HepG2 (cell line): ENCODE data around the gene FAM221A. TPM values are rescaled to one million over a fixed set of nuclear protein-coding genes. Genes with fewer than 3 reads are reported as not detected.
A peak's percentile ranks its signal among the peaks of the same experiment; 100 is the strongest.

ENCODE experiments used
- BATF2 ChIP-seq: sonication (generic); formaldehyde crosslinking; IDR thresholded peaks from 2 replicates; pipeline ENCODE4 v1.8.0; 2022; ENCODE audit warnings: mild to moderate bottlenecking, missing genetic modification reagents, moderate library complexity
- CAMTA2 ChIP-seq: sonication (generic); formaldehyde crosslinking; IDR thresholded peaks from 2 replicates; pipeline ENCODE4 v1.4.0; 2020; ENCODE audit warnings: mild to moderate bottlenecking, missing genetic modification reagents, borderline replicate concordance
- EED ChIP-seq: sonication (generic); formaldehyde crosslinking; IDR thresholded peaks from 2 replicates; pipeline ENCODE4 v1.5.0; 2020; ENCODE audit warnings: mild to moderate bottlenecking, missing genetic modification reagents
- ELF1 ChIP-seq: sonication (generic); formaldehyde crosslinking; IDR thresholded peaks from 2 replicates; pipeline ENCODE4 v1.4.0; 2020; ENCODE audit warnings: missing genetic modification reagents
- FIP1L1 ChIP-seq: fragments of 200-400 bp; formaldehyde crosslinking; IDR thresholded peaks from 2 replicates; pipeline ENCODE4 v1.6.1; 2018; ENCODE audit warnings: low read depth, mild to moderate bottlenecking, low read length, moderate library complexity, borderline replicate concordance; ENCODE audit not compliant: insufficient read depth
- GZF1 ChIP-seq: sonication (generic); formaldehyde crosslinking; IDR thresholded peaks from 2 replicates; pipeline ENCODE4 v1.5.1; 2020; ENCODE audit warnings: mild to moderate bottlenecking, missing genetic modification reagents
- HINFP ChIP-seq: sonication (generic); formaldehyde crosslinking; IDR thresholded peaks from 2 replicates; pipeline ENCODE4 v1.4.0; 2020; ENCODE audit warnings: low read depth, mild to moderate bottlenecking, missing genetic modification reagents
- HNF1B ChIP-seq: sonication (generic); formaldehyde crosslinking; IDR thresholded peaks from 2 replicates; pipeline ENCODE4 v1.5.1; 2020; ENCODE audit warnings: mild to moderate bottlenecking, moderate library complexity, missing genetic modification reagents
- ISX ChIP-seq: sonication (generic); formaldehyde crosslinking; conservative IDR thresholded peaks from 2 replicates; pipeline ENCODE4 v1.5.0; 2020; ENCODE audit warnings: missing genetic modification reagents
- MXD3 ChIP-seq: IDR thresholded peaks from 2 replicates; pipeline ENCODE4 v1.6.1; 2016; ENCODE audit warnings: mild to moderate bottlenecking, missing biosample characterization, missing genetic modification reagents
- NFIB ChIP-seq: sonication (generic); formaldehyde crosslinking; IDR thresholded peaks from 2 replicates; pipeline ENCODE4 v1.9.0; 2021; ENCODE audit warnings: missing genetic modification reagents, mild to moderate bottlenecking, borderline replicate concordance
- PHF20 ChIP-seq: sonication (generic); formaldehyde crosslinking; IDR thresholded peaks from 2 replicates; pipeline ENCODE4 v1.5.0; 2020; ENCODE audit warnings: mild to moderate bottlenecking, missing genetic modification reagents
- PHF21A ChIP-seq: sonication (generic); formaldehyde crosslinking; IDR thresholded peaks from 2 replicates; pipeline ENCODE4 v1.5.0; 2020; ENCODE audit warnings: mild to moderate bottlenecking, missing genetic modification reagents
- POGZ ChIP-seq: sonication (generic); formaldehyde crosslinking; IDR thresholded peaks from 2 replicates; pipeline ENCODE4 v1.4.0; 2020; ENCODE audit warnings: mild to moderate bottlenecking, missing genetic modification reagents
- THAP11 ChIP-seq: IDR thresholded peaks from 2 replicates; pipeline ENCODE4 v1.6.1; 2016; ENCODE audit warnings: missing biosample characterization, missing genetic modification reagents
- ZFP36L2 ChIP-seq: sonication (generic); formaldehyde crosslinking; IDR thresholded peaks from 2 replicates; pipeline ENCODE4 v1.4.0; 2020; ENCODE audit warnings: missing genetic modification reagents
- ZKSCAN5 ChIP-seq: sonication (generic); formaldehyde crosslinking; IDR thresholded peaks from 2 replicates; pipeline ENCODE4 v1.5.1; 2020; ENCODE audit warnings: mild to moderate bottlenecking, missing genetic modification reagents
- ZNF589 ChIP-seq: sonication (generic); formaldehyde crosslinking; conservative IDR thresholded peaks from 2 replicates; pipeline ENCODE4 v1.8.0; 2022; ENCODE audit warnings: mild to moderate bottlenecking, moderate library complexity, missing genetic modification reagents
- ZNF639 ChIP-seq: conservative IDR thresholded peaks from 2 replicates; pipeline ENCODE4 v1.6.1; 2018; ENCODE audit warnings: missing genetic modification reagents
- ZNF790 ChIP-seq: sonication (generic); formaldehyde crosslinking; IDR thresholded peaks from 2 replicates; pipeline ENCODE4 v1.8.0; 2022; ENCODE audit warnings: missing genetic modification reagents, mild to moderate bottlenecking, borderline replicate concordance
- polyA plus RNA-seq, 8 experiments: library from polyadenylated mRNA; depleted of rRNA in 3 of 8; stranded (reverse) in 7 of 8; unstranded in 1 of 8; fragments of >200 nt; fragmentation: Illumina TruSeq in 4 of 8; extraction: Trizol in 4 of 8; gene quantifications; 2 replicates each; pipeline versions ENCODE4 v1.2.1 to v1.2.3, GENCODE V29; 2011 to 2016; ENCODE audit warnings: low read depth in 4 of 8, missing spikeins in 1 of 8, mixed read lengths in 1 of 8; ENCODE audit not compliant: insufficient read depth in 1 of 8
- total RNA-seq, 5 experiments: library from RNA; depleted of rRNA; stranded (reverse); fragments of >200 nt; fragmentation: Illumina TruSeq; extraction: Trizol; gene quantifications; 2 replicates each; pipeline ENCODE4 v1.2.3, GENCODE V29; 2016; ENCODE audit warnings: low read depth in 1 of 5

The FAM221A gene
- total and polyA plus RNA-seq, 2 of the 13 experiments (the other 11 are each of a cell fraction or from before 2014, with no cell fraction given): 0.08 TPM; not detected in 1

GRCh38 chr7:23696916-23697441 is 17.0 kb downstream of the FAM221A start (continued):
- no peak for TF ChIP-seq GZF1
- TF ChIP-seq EED (CRISPR knock-in tag): no peak
- TF ChIP-seq ZFP36L2 (CRISPR knock-in tag): no peak
- TF ChIP-seq POGZ (CRISPR knock-in tag): no peak
- no peak for TF ChIP-seq NFIB (CRISPR knock-in tag)
- TF ChIP-seq HNF1B (CRISPR knock-in tag): 0 out of 2 replicates have a peak, but pooled peaks have one; percentile 43
- TF ChIP-seq FIP1L1: no peak
- no peak for TF ChIP-seq CAMTA2 (CRISPR knock-in tag)
- TF ChIP-seq ZNF790: no peak
- no peak for TF ChIP-seq ISX (CRISPR knock-in tag)
- no peak for TF ChIP-seq THAP11 (CRISPR knock-in tag)
- TF ChIP-seq PHF21A (CRISPR knock-in tag): no peak
- no peak for TF ChIP-seq ELF1 (CRISPR knock-in tag)
- TF ChIP-seq BATF2: no peak
- TF ChIP-seq ZNF589 (CRISPR knock-in tag): no peak
- no peak for TF ChIP-seq ZNF639 (CRISPR knock-in tag)
- no peak for TF ChIP-seq PHF20
- no peak for TF ChIP-seq MXD3 (CRISPR knock-in tag)
- no peak for TF ChIP-seq ZKSCAN5 (CRISPR knock-in tag)
- no peak for TF ChIP-seq HINFP (CRISPR knock-in tag)
